Esophagus squamous epithelium (tissue), 4 donors: Measurements from ENCODE around the gene C18orf63.

Experiments
- POLR2A ChIP-seq, 4 donors: fragments of 450-650 bp; IDR thresholded peaks; one replicate each; pipeline ENCODE4 v1.6.1; 2017; ENCODE audit warnings: antibody characterized with exemption in 4 of 4, mild to moderate bottlenecking in 4 of 4, moderate library complexity in 3 of 4
- TF ChIP-seq, protein P1 (sequence below), 6 experiments: fragments of 450-650 bp in 4 of 6; fragments of 200-600 bp in 2 of 6; sonication (generic) in 2 of 6; IDR thresholded peaks; one replicate each; pipeline ENCODE4 v1.5.1; 2016 to 2019; ENCODE audit warnings: antibody characterized with exemption in 6 of 6, mild to moderate bottlenecking in 4 of 6, moderate library complexity in 4 of 6

DNA sequence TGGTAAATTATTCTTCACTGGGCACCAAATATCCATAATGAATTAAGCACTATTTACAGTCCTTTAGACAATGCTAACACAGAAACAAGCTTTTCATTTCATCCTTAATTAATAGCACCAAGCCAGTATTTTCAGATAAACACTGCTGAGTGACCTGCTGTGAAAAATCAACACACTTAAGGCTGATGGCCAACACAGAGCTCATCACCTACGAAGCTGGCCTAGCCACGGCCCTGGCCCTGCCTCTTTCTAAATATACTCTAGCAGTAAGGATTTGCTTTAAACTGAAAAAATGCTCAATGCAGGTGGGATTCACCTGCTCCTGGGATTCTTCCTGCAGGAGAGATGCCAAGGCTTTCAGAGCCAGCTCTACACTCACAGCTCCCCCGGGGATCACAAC is 42.2 kb upstream of the C18orf63 start:
- TF ChIP-seq, protein P1, sequence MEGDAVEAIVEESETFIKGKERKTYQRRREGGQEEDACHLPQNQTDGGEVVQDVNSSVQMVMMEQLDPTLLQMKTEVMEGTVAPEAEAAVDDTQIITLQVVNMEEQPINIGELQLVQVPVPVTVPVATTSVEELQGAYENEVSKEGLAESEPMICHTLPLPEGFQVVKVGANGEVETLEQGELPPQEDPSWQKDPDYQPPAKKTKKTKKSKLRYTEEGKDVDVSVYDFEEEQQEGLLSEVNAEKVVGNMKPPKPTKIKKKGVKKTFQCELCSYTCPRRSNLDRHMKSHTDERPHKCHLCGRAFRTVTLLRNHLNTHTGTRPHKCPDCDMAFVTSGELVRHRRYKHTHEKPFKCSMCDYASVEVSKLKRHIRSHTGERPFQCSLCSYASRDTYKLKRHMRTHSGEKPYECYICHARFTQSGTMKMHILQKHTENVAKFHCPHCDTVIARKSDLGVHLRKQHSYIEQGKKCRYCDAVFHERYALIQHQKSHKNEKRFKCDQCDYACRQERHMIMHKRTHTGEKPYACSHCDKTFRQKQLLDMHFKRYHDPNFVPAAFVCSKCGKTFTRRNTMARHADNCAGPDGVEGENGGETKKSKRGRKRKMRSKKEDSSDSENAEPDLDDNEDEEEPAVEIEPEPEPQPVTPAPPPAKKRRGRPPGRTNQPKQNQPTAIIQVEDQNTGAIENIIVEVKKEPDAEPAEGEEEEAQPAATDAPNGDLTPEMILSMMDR (IDR thresholded peaks at IDR 0.05) = no peak
- TF ChIP-seq POLR2A (IDR thresholded peaks at IDR 0.05) = no peak
